ENCODE results near the gene ARHGAP4.

The ARHGAP4 gene

DNA sequence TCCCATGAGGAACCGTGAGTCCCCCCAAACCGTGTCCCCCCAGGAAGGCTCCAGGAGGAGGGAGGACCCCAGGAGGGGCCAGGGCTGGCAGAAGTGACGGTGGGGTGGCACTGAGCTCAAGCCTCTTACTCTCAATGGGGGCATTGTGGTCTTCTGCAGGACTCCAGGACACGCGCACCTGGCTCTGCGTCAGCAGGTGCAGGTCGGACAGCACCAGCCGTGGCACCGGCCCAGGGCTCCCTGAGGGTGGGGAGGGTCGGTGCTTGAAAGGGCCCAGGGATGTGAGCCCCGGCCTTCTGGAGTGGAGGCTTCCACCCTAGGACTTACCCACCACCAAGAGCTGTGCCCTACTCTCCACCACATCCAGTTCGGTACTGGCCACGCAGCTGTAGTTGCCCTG lies 58.4 kb downstream of the ARHGAP4 start:
- DNase-seq (ENCODE audit: low spot score): no peak

DNA sequence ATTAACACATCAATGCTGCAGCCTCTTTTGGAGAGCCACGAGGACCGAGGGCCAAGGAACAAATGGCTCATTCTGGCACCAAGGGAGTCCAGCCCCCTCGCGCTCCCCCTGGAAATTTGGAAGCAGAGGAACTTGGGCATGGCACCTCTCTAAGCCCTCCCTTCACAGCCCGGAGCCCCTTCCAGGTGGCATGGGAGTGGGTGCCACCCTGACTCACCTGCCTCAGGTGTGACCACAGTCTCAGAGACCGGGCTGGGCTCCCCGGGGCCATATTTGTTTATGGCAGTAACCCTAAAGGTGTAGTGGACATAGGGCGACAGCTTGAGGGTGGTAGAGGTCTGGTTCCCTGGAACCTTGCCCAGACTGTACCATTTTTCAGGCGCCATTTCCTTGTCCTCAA lies 58.9 kb downstream of the ARHGAP4 start:
- DNase-seq (ENCODE audit: low spot score): no peak

DNA sequence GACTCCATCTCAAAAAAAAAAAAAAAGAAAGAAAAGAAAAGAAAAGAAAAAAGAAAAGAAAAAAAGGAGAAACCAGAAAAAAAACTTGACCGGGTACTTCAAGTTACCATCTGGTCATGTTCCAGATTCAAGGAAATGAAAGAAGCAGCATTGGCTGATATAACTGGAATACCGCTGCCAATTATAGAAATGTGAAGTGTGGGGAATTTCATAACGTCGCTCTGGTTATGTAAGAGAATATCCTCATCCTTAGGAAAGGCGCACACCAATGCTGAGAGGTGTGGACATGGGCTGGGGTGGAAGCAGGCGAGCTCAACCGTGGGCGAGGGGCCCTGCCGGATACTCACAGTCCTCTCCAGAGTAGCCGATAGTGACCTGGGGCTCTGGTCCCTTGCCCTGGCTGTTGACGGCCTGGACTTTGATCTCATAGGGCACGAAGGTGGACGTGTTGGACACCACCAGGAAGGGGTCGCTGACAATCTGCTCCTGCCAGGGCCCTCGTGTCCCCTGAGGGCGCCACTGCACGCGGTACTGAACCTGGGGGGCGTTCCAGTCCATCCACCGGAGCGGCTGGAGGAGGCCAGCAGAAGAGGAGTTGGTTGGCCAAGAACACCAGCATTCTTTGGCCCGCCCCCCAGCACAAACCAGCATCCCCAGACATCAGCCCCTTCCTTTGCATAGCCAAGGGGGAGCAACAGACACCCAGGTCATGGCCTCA lies 59.6 kb downstream of the ARHGAP4 start:
- DNase-seq (ENCODE audit: low spot score): no peak

DNA sequence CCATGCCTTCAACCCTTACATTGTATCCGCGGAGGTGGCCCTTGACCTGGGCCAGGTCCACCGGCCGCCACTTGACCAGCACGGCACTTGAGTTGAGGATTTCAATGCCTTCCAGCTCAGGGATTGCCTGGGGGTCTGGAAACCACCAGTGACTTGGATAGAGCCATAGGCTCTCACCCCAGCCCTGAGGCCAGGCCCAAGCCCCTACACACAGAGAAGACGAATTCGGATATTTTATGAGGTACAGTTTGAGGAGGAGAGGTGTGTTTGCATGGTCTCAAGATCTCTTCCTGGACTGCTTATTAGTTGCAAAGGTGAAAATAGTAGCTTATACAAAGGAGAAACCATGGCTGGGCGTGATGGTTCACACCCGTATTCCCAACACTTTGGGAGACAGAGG lies 60.4 kb downstream of the ARHGAP4 start:
- DNase-seq (ENCODE audit: low spot score): no peak

DNA sequence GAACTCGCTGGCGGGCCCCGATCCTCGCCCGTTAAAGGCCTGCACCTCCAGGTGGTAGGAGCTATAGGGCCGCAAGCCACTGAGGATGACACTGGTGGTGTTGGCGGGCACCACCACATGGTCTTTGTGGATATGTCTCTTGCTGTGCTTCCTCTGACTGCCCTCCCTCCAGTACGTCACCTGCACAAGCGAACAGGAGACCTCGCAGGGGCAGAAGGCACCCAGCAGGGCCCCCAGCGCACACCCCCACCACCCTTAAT lies 60.8 kb downstream of the ARHGAP4 start:
- DNase-seq (ENCODE audit: low spot score): no peak

GRCh38 chrX:153864561-153865320 lies 61.3 kb downstream of the ARHGAP4 start:
- no peak for DNase-seq (ENCODE audit: low spot score)

- DNase-seq (ENCODE audit: low spot score): no peak
Measured at GRCh38 chrX:153864101-153864500, 62.0 kb downstream of the ARHGAP4 start.

DNA sequence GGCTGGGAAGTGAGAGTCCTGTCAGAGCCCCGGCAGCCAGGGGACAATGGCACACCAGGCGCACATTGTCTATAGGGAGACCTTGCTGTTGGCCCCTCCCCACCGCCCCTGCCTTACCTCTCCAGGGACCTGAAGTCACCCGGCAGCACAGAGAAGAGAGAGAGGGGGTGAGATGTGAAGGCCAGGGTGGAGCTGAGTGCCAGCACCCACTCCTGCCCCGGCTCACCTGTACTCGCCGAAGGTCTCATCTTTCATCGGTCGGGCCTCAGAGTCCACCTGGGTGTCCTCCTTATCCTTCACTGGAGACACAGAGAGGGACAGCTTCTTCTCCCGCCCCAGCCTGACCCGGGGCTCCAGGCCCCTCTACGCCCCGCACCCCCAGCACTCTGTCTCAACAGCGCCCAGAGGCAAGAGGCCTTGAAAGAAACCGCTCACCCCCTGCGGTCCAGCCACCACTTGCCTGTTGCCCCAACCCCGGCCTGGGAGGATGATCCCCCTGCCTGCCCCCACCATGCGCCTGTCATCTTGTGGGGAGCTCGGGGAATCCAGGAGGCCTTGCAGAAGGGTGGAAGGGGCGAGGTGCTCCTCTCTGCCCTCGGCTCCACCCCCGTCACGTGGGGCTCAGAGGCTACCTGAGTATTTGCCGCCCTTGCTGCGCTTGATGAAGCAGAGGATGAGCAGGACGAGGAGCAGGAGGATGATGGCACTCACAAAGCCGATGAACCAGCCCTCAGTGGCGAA lies 62.6 kb downstream of the ARHGAP4 start:
- no peak for DNase-seq (ENCODE audit: low spot score)

- DNase-seq (ENCODE audit: low spot score): no peak
Measured at GRCh38 chrX:153862369-153863250, 63.5 kb downstream of the ARHGAP4 start.

- no peak for DNase-seq (ENCODE audit: low spot score)
Measured at GRCh38 chrX:153861733-153862310, 64.2 kb downstream of the ARHGAP4 start.

- no peak for DNase-seq (ENCODE audit: low spot score)
Measured at GRCh38 chrX:153861151-153861550, 64.9 kb downstream of the ARHGAP4 start.

Measured in Ammon's horn (tissue), 1 donor.